GM19463 (cell line): ENCODE results near the gene PLA1A.
"Not testable (repeated sequence)": the region's sequence is repeated elsewhere in the genome, so short reads cannot be mapped to it uniquely, and the experiment has no call there.

Source experiments
- ATAC-seq: cut with Tn5 transposase; IDR thresholded peaks from one replicate; pipeline ENCODE4 v1.9.1; 2021; ENCODE audit warnings: mild to moderate bottlenecking, moderate library complexity; ENCODE audit not compliant: unreplicated experiment

The PLA1A gene, protein sequence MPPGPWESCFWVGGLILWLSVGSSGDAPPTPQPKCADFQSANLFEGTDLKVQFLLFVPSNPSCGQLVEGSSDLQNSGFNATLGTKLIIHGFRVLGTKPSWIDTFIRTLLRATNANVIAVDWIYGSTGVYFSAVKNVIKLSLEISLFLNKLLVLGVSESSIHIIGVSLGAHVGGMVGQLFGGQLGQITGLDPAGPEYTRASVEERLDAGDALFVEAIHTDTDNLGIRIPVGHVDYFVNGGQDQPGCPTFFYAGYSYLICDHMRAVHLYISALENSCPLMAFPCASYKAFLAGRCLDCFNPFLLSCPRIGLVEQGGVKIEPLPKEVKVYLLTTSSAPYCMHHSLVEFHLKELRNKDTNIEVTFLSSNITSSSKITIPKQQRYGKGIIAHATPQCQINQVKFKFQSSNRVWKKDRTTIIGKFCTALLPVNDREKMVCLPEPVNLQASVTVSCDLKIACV

DNA sequence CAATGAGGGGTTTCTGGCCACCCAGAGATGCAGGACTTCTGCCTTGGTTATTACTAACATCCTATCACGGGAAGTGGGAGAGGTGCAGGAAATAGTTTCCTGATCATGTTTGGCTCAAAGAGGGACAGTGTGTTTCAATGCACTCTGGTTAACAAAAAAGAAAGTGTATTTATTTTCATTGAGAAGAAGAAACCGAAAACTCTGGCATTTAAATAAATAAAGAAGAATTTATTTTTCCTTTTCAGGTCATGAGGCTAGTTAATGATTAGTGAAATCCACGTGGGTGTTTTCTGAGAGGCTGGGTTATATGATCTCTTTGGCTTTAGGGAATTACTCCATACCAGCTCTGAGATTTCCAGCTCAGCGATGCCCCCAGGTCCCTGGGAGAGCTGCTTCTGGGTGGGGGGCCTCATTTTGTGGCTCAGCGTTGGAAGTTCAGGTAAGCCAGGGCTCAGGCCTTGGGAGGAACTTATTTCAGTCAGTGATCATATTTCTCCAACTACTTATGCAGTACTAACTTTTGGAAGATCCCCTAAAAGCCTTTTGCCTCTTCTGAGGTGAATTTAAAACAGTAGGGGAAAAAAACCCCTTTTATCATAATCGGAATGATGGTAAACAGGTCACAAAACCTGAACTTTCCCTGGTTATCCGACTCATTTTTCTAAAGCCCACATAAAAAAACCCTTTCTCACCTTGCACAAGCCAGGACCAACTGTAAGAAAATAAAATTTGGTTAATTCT is at the start of gene PLA1A:
PLA1A (plus strand) TSS at position 338 of the 741 bp plus-strand sequence; CDS start at position 367, 29 bp downstream.
- no peak for ATAC-seq

DNA sequence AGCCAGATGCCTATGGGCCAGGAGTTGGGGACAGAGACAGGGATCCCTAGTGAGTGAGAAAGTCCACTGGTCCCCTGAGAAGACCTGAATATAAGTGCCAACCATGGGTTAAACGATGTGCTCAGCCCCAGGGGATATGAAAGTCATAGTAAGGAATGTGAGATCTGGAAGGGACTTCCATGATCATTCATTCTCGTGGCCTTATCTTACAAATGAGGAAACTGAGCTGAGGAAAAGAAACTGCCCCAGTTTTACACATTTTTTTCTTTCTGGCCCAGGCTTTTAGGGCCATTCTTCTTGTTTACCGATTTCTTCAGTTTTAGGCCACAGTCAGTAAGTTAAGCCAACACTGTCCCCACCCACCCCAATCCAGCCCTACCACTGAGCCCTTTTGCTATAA is 49.3 kb upstream of the PLA1A start:
- no peak for ATAC-seq

DNA sequence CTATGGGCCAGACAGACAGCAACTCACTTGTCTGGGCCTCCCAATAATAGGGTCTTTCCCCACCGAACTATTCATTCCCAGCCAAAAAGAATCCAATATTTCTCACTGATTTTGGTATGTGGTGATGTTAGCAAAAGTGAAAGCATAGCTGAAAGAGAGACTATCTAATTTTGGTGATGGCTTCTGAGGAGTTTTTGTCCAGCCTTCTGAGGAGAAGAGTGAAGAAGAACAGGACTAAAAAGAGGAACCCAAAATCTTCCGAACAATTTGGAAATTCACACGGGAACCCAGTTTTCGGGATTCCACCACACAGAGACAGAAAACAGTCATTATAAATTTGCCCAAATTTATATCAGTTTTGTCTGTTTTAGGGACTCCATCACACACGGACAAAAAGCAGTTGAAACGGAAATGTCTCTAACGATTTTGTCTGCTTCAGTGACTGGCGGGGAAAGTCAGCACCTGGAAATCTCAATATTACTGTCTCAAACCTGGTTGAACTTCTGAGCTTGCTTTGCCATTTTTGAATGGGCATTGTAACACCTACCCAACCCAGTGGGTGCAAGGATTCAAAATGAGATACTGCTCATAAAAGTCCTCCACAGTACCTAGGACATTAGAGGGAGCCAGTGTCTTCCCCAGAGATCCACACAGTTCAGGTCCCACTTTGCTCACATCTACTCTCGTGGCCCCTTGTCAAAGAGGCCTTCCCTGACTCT is 47.3 kb upstream of the PLA1A start:
- ATAC-seq = peak; percentile 47

DNA sequence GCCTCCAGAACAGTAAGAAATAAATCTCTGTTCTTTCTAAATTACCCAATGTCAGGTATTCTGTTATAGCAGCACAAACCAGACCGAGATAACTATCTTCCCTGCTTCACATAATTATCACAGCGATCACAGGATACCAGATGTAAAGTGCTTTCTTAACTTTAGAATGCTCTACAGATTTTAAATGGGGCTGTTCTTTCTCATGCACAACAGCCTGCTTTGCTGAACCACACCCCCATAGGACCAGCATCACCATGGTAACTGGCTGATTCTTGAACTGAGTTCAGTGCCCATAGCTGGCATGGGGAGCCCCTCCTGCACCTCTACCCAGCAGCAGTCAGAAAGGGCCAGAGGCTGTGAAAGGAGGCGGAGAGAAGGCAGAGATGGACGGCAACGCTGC is 46.1 kb upstream of the PLA1A start:
- ATAC-seq = no peak

DNA sequence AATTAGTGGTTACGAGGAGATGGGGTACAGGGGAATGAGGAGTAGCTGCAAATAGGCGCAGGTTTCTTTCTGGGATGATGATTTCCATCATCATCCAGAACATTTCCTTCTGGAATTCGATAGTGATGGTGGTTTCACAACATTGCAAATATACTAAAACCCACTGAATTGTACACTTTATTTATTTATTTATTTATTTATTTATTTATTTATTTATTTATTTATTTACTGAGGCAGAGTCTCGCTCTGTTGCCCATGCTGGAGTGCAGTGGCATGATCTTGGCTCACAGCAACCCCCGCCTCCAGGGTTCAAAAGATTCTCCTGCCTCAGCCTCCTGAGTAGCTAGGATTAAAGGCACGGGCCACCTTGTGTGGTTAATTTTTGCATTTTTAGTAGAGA is 44.8 kb upstream of the PLA1A start:
- ATAC-seq = not testable (repeated sequence)

DNA sequence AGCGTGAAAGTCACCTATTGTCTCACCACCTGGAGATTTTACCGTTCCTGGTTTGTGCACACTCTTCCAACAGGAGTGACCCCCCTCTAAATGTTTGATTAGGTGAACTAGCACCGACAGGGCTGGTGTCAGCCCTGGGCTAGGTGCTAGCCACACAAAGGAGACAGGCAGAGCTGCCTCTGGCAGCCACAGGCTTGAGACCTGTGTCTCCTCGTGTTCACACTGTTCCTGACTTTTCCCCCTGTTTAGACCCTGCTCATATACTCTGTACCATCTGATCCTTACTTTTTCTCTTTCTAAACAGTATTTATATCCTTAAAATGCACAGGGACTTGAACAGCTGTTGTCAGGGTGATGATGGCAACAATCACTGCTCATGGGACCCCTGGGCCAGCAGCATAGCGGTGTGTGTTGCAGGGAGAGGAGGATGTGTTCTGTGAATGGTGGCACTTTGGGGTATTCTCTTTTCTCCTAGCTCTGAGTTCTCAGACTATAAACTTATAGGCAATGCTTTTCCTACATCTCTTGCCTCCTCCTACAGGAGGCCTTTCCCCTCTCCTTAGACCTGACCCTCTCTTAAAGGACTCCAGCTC is 43.8 kb upstream of the PLA1A start:
- ATAC-seq = no peak

DNA sequence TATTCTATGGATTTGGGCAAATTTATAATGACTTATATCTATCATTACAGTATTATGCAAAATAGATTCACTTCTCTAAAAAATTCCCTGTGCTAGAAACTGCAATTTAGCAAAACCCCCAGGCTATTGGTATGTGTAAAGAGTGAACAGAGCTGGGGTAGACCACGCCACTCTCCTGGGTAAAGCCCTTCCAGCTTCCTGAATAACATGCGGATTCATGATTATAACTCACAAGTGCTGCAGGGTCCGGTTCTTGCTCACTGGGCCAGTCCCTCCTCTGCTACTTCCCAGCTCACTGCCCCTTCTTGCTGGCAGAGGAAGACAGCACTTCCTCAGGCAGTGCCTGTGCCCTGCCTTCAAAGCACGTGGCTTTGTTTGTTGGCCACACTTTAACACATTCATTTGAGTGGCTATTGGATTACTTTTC is 42.4 kb upstream of the PLA1A start:
- no peak for ATAC-seq

DNA sequence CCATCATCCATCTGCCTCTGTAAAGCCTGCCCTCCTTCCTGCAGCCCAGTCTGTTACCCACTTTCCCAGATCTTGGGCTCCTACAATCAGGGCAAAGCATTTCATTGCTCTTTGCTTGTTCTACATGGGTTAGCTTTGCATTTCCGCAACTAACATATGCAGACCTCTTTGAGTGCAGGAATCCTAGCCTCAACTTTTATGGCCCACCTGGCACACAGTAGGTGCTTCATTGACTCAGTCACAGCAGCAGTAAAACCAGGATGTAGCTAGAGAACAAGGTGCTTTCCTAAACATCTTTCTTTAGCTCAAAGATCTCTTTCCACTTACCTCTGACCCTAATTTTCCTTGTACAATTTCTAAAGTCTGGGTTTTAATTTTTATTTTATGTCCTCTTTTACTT is 41.8 kb upstream of the PLA1A start:
- no peak for ATAC-seq

DNA sequence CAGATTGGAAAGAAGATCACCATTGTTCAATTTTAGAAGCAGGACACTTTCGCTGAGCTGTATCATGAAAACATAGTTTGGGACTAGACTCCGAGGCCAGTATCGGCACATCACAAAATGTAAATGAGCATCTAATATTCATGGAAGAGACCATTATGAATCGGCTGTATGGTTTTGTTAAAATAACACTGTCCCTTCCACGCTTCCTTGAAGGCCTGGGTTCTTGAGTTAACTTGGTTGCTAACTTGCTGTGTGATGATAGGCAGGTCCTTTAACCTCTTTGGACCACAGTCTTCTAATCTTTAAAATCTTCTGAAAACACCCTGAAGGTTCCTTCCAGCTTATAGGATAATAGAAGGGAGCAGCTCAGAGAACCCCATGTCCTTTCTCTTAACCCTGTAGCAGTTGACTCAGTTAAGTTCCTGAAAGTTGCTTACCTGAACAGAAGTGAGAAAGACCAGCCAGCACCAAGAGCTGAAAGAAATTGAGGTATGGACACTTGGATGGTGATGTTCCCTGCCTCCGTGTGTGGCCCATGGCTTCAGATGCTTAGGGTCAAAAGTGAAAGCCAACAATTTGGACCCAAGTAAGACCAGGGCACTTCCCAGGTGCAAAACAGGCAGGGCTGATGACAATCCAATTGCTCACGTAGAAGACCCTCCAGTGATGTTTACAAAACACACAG is 40.4 kb upstream of the PLA1A start:
- no peak for ATAC-seq

DNA sequence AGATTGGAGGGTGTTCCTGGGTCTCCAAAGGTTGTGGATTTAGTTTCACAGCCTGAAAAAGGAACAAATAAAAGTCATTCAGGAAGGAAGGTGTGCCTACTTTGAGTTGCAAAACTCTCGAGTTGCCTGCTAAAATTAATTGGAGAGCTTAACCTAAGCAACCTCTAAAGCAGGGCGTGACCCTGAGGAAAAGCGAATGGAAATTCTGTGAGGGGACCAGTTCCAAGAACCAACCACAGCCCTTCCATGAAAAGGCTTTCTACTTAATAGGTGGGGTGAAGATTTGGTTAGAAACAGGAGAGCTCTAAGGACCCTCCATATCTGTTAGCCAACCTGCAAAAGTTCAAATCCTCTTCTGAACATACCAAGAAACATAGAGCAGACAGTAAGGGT is 39.8 kb upstream of the PLA1A start:
- ATAC-seq = no peak

DNA sequence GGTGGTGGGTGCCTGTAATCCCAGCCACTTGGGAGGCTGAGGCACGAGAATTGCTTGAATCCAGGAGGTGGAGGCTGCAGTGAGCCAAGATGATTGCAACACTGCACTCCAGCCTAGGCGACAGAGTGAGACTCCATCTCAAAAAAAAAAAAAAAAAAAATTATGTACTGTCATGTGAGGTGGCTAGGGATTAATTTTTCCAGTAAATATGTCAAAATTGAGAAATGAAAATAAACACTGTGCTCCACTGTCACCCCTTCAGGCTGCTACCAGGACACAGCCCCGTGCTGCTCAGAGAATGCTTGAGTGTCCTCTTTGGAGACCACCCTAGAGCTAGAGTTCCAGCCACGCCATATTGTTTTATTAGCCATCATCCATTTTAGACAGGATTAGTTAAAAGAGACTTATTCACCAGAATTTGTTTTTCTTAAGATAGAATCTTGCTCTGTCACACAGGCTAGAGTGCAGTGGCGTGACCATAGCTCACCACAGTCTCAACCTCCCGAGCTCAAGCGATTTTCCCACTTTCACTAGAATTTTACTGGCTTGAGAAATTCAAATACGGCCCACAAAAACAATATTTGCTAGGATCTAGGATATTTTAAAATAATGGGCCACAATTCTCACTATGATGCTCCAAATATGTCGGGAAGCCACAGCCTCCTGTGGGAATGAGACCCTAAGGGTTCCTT is 38.9 kb upstream of the PLA1A start:
- no peak for ATAC-seq

DNA sequence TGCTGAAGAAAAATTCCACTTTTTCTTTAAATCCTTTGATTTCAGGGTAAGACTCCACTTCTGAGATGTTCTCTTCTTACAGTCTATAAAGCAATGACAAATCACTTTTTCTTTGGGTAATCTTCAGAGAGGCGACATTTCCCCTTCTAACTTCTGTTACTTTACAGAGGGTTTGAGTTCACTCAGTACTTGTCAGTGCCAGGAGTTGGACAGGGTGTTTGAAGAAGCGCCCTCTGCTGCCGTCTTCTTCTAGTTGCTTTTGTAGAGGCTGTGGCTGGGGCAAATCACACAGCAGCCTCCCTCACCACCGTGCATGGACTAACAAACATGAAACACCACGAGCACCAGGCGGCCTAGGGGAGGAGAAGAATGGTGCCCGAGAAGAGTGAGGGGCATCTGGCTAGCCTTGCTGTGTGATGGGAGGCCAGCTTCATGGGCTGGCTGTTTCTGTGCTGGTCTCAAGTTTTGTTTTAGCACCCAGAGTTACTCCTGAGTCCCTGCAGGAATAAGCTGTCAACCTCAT is 38.2 kb upstream of the PLA1A start, which contains the start of gene CD80:
CD80 (minus strand) TSS at position 174 of the 523 bp plus-strand sequence. CDS start 1,886 bp downstream, outside the sequence.
- ATAC-seq = peak; percentile 46

DNA sequence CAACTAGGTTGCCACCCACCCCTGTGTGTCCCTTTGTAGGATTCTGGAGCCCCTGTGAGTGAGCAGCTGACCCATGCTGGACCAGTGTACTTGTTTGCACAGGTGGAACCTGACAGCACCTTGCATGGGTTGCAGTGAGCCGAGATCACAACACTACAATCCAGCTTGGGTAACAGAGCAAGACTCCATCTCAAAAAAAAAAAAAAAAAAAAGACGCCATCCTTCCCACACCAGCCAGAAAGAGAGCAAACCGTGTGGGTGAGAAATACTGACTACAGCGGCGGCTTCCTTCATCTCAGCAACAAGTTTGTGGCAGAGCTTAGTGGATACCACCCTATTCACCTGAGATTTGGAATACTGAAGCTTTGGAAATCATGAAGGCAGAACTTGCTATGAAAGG is 37.5 kb upstream of the PLA1A start:
- no peak for ATAC-seq

DNA sequence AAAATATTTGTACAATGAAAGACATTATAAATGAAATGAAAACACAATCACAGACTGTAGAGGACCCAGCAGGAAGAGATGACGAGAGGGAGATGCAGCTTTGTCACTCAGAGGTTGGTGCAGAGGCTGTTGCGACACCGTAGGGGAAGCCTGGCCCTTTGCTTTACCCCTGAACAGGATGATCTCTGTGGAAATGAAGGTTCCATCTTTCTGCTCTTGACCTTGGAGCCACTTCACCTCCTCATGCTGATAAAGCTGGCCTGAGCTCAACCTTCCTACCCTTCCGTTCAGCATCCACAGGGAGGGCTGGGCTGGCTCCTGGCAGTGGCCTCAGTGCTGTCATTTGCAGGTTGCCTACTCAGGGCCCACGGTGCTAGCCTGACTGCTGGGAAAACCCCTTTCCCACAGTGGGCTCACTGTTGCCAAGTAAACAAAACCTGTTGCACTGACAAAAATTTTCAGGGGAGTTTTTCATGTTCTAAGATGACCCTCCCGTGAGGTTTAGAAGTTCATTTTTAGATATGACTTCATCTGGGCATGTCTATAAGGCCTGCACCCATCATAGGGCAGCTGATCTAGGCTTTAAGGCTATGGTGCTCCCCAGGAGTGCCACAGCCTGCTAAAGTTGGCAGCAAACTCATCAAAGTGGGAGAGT is 35.3 kb upstream of the PLA1A start:
- ATAC-seq = peak; percentile 76

DNA sequence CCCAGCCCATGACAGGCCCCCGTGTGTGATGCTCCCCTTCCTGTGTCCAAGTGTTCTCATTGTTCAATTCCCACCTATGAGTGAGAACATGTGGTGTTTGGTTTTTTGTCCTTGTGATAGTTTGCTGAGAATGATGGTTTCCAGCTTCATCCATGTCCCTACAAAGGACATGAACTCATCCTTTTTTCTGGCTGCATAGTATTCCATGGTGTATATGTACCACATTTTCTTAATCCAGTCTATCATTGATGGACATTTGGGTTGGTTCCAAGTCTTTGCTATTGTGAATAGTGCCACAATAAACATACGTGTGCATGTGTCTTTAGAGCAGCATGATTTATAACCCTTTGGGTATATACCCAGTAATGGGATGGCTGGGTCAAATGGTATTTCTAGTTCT is 34.4 kb upstream of the PLA1A start:
- ATAC-seq = not testable (repeated sequence)

DNA sequence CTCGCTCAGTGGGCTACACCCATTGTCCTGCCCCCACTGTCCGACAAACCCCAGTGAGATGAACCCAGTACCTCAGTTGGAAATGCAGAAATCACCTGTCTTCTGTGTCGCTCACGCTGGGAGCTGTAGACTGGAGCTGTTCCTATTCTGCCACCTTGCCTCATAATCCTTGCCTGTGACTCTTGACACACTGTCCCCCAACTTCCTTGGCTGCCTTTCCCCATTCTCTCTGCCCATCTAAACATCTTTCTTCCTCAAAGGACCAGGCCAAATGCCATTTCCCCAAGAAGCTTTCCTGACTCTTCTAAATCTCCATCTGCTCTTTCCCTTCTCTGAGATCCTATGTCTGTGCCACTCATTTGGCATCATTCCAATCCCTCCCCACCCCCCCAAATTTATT is 28.5 kb upstream of the PLA1A start:
- no peak for ATAC-seq

DNA sequence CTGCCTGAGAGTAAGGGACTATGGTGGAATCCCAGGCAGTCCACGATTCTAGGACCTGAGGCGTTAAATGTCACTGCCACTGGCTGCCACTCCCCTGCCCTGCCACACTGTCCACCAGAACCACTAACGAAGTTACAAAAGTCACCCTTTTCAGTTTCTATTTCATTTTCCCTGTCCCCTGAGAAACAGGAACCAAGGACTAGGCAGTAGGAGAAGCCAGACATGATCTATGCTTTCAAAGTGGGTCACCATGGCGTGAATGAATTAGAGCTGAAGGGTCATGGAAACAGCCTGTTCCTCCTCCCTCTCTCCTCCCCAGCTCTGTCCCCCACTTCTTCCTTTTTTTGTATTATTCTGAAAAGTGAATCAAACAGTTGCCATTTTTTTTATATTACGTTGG is 27.5 kb upstream of the PLA1A start:
- ATAC-seq = no peak

DNA sequence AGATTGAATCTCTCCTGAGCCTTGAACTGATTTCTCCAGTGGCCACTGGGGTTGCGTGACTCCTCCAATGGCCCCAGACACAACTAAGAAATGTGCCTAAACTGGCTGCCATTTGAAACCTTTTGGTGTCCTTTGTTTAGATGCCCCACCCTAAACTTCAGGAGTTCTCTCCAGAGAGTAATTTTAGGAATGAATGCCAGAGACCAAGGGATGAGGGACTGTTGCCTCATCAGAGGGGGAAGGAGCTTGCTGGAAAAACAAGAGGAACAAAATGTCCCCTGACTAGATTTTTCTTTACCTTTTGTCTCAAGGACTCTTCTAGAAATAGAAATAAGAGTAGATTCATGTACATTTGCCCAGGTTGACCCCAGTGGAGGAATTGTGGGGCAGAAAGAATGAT is 26.5 kb upstream of the PLA1A start:
- no peak for ATAC-seq

DNA sequence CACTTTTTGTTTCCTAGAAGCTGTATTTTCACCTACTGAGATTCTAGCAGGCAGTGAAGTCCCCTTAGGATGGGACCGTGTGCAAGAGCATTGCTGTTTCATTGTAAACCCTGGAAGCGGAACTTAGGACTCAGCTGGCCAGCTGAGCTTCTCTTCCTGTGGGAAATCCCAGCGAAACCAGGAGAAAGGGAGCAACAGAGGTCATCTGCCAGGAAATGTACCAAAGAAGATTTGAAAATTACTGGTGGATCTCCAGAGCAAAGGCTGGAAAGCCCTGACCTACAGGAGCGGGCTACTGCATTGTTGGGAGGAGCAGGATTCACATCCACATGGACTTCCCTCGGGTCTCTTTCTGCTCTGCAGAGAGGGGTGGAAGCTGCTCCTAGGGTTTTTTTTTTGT is 26.0 kb upstream of the PLA1A start:
- ATAC-seq = no peak
